K562 (cell line): ENCODE results near the gene RIOK3. TPM values are rescaled to one million over a fixed set of nuclear protein-coding genes. Genes with fewer than 3 reads are reported as not detected.

Experiments
- ARID1B ChIP-seq: fragments of 450-650 bp; IDR thresholded peaks from 2 replicates; pipeline ENCODE4 v1.6.1; 2016; ENCODE audit warnings: antibody characterized with exemption, mild to moderate bottlenecking, inconsistent platforms
- BDP1 ChIP-seq: IDR thresholded peaks from 3 replicates; pipeline ENCODE4 v1.6.1; 2011; ENCODE audit not compliant: insufficient read length, insufficient read depth
- BRD4 ChIP-seq: fragments of 200-600 bp; sonication (generic); IDR thresholded peaks from 2 replicates; pipeline ENCODE4 v1.6.1; 2017; ENCODE audit warnings: inconsistent platforms
- CBFA2T2 ChIP-seq: fragments of 450-650 bp; conservative IDR thresholded peaks from 2 replicates; pipeline ENCODE4 v1.6.1; 2017; ENCODE audit warnings: mild to moderate bottlenecking
- CSDE1 ChIP-seq, 2 experiments: fragments of 450-650 bp; IDR thresholded peaks; 2 replicates each; pipeline ENCODE4 v1.6.1; 2016; ENCODE audit warnings: mild to moderate bottlenecking in 1 of 2
- FUS ChIP-seq: fragments of 200-400 bp; formaldehyde crosslinking; optimal IDR thresholded peaks from 2 replicates; pipeline ENCODE3; 2017; ENCODE audit warnings: low read depth, low read length
- HINFP ChIP-seq: fragments of 450-650 bp; conservative IDR thresholded peaks from 2 replicates; pipeline ENCODE4 v1.6.1; 2016; ENCODE audit warnings: missing genetic modification characterization, low read depth, mild to moderate bottlenecking, control low read depth, missing compliant biosample characterization
- HMBOX1 ChIP-seq: sonication (generic); IDR thresholded peaks from 2 replicates; pipeline ENCODE4 v1.6.1; 2016
- MEIS2 ChIP-seq: fragments of 450-650 bp; IDR thresholded peaks from 2 replicates; pipeline ENCODE4 v1.6.1; 2014; ENCODE audit warnings: mild to moderate bottlenecking; ENCODE audit not compliant: partially characterized antibody
- MIER1 ChIP-seq: fragments of 450-650 bp; IDR thresholded peaks from 2 replicates; pipeline ENCODE4 v1.6.1; 2016; ENCODE audit warnings: antibody characterized with exemption, mild to moderate bottlenecking, low read depth
- NCOA1 ChIP-seq: fragments of 450-650 bp; IDR thresholded peaks from 2 replicates; pipeline ENCODE4 v1.6.1; 2016; ENCODE audit warnings: low read depth
- PPARD ChIP-seq: fragments of 250-450 bp; sonication (Bioruptor Pico); IDR thresholded peaks from 2 replicates; pipeline ENCODE4 v1.8.0; 2022; ENCODE audit warnings: inconsistent platforms, mild to moderate bottlenecking, moderate library complexity
- RBM17 ChIP-seq: fragments of 200-400 bp; formaldehyde crosslinking; IDR thresholded peaks from 2 replicates; pipeline ENCODE4 v1.6.1; 2017; ENCODE audit warnings: low read depth, mild to moderate bottlenecking, low read length, borderline replicate concordance
- SAFB ChIP-seq: fragments of 200-400 bp; formaldehyde crosslinking; IDR thresholded peaks from 2 replicates; pipeline ENCODE4 v1.6.1; 2017; ENCODE audit warnings: low read depth, low read length, borderline replicate concordance
- SPI1 ChIP-seq: IDR thresholded peaks from 2 replicates; pipeline ENCODE4 v1.6.1; 2011; ENCODE audit warnings: low read depth, low read length, control low read depth, borderline replicate concordance
- TRIM24 ChIP-seq, 2 experiments: fragments of 450-650 bp; IDR thresholded peaks; 2 replicates each; pipeline ENCODE4 v1.6.1; 2016
- XRCC3 ChIP-seq: fragments of 450-650 bp; IDR thresholded peaks from 2 replicates; pipeline ENCODE4 v1.6.1; 2017; ENCODE audit warnings: mild to moderate bottlenecking, moderate library complexity
- ZNF232 ChIP-seq: sonication (generic); formaldehyde crosslinking; IDR thresholded peaks from 2 replicates; pipeline ENCODE4 v1.8.0; 2022; ENCODE audit warnings: mild to moderate bottlenecking, missing genetic modification reagents
- ZNF324 ChIP-seq: fragments of 250-450 bp; sonication (Bioruptor Pico); IDR thresholded peaks from 2 replicates; pipeline ENCODE4 v1.4.0; 2020; ENCODE audit warnings: mild to moderate bottlenecking
- ZNF707 ChIP-seq: fragments of 250-450 bp; sonication (Bioruptor Pico); conservative IDR thresholded peaks from 2 replicates; pipeline ENCODE4 v1.8.0; 2022; ENCODE audit warnings: inconsistent platforms, mild to moderate bottlenecking, moderate library complexity
- ZNF717 ChIP-seq: fragments of 250-450 bp; sonication (Bioruptor Pico); IDR thresholded peaks from 2 replicates; pipeline ENCODE4 v1.5.0; 2021
- polyA plus RNA-seq, 8 experiments: library from polyadenylated mRNA; depleted of rRNA in 4 of 8; stranded (reverse) in 5 of 8; unstranded in 3 of 8; fragments of >200 nt; fragmentation: Nextera tagmentation in 2 of 8; fragmentation: Illumina TruSeq in 1 of 8; extraction: Ambion mirVana in 2 of 8; extraction: Trizol in 1 of 8; gene quantifications; 2 replicates each; pipeline versions ENCODE4 v1.2.1 to v1.2.3, GENCODE V29; 2011 to 2014; ENCODE audit warnings: inconsistent platforms in 1 of 8, missing spikeins in 1 of 8
- total RNA-seq, 7 experiments: library from RNA; depleted of rRNA in 6 of 7; stranded (reverse); fragments of >200 nt in 6 of 7; fragmentation: Illumina TruSeq in 2 of 7; extraction: Trizol in 2 of 7; gene quantifications; 2 replicates each; pipeline versions ENCODE4 v1.2.1 to v1.2.3, GENCODE V29; 2011 to 2021; ENCODE audit warnings: low replicate concordance in 1 of 7
- TF ChIP-seq, protein P1 (sequence below): sonication (generic); formaldehyde crosslinking; IDR thresholded peaks from 2 replicates; pipeline ENCODE4 v1.4.0; 2020; ENCODE audit warnings: mild to moderate bottlenecking, missing genetic modification reagents
- TF ChIP-seq, protein P2 (sequence below): fragments of 200-800 bp; sonication (Bioruptor generic); IDR thresholded peaks from 2 replicates; pipeline ENCODE4 v1.6.1; 2017; ENCODE audit warnings: missing genetic modification characterization, missing compliant biosample characterization
- TF ChIP-seq, protein P3 (sequence below): fragments of 250-450 bp; sonication (Bioruptor Pico); IDR thresholded peaks from 2 replicates; pipeline ENCODE4 v1.5.0; 2022; ENCODE audit warnings: mild to moderate bottlenecking

Gene RIOK3
- total and polyA plus RNA-seq, 9 of the 15 experiments (the other 6 are each of a cell fraction or from before 2014, with no cell fraction given): 21.4 to 89.5 (median 62.9) TPM

GRCh38 chr18:23529604-23530003 is 76.5 kb downstream of the RIOK3 start (continued):
- TF ChIP-seq, protein P1, sequence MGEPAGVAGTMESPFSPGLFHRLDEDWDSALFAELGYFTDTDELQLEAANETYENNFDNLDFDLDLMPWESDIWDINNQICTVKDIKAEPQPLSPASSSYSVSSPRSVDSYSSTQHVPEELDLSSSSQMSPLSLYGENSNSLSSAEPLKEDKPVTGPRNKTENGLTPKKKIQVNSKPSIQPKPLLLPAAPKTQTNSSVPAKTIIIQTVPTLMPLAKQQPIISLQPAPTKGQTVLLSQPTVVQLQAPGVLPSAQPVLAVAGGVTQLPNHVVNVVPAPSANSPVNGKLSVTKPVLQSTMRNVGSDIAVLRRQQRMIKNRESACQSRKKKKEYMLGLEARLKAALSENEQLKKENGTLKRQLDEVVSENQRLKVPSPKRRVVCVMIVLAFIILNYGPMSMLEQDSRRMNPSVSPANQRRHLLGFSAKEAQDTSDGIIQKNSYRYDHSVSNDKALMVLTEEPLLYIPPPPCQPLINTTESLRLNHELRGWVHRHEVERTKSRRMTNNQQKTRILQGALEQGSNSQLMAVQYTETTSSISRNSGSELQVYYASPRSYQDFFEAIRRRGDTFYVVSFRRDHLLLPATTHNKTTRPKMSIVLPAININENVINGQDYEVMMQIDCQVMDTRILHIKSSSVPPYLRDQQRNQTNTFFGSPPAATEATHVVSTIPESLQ (CRISPR knock-in tag): 0 out of 2 replicates have a peak, but pooled peaks have one; percentile 8
- TF ChIP-seq ZNF324 (CRISPR knock-in tag) (no peak), FUS (no peak), PPARD (CRISPR knock-in tag) (no peak), ZNF232 (CRISPR knock-in tag) (no peak), HMBOX1 (peak; percentile 46; the same call in 1 of the 2 replicates), ZNF707 (CRISPR knock-in tag) (no peak), BDP1 (no peak), TRIM24 (IDR thresholded peaks at IDR 0.05) (0 out of 4 replicates have a peak, but pooled peaks of 1 of the 2 experiments have one; percentile 19), CBFA2T2 (no peak), ARID1B (peak; percentile 76), NCOA1 (no peak), RBM17 (no peak), HINFP (tag) (no peak), SAFB (no peak), XRCC3 (no peak), BRD4 (no peak), MEIS2 (peak; percentile 75), MIER1 (no peak), SPI1 (peak; percentile 42; the same call in 1 of the 2 replicates), ZNF717 (CRISPR knock-in tag) (no peak), CSDE1 (IDR thresholded peaks at IDR 0.05) (no peak)
- TF ChIP-seq, protein P2, sequence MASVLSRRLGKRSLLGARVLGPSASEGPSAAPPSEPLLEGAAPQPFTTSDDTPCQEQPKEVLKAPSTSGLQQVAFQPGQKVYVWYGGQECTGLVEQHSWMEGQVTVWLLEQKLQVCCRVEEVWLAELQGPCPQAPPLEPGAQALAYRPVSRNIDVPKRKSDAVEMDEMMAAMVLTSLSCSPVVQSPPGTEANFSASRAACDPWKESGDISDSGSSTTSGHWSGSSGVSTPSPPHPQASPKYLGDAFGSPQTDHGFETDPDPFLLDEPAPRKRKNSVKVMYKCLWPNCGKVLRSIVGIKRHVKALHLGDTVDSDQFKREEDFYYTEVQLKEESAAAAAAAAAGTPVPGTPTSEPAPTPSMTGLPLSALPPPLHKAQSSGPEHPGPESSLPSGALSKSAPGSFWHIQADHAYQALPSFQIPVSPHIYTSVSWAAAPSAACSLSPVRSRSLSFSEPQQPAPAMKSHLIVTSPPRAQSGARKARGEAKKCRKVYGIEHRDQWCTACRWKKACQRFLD: no peak
- TF ChIP-seq, protein P3, sequence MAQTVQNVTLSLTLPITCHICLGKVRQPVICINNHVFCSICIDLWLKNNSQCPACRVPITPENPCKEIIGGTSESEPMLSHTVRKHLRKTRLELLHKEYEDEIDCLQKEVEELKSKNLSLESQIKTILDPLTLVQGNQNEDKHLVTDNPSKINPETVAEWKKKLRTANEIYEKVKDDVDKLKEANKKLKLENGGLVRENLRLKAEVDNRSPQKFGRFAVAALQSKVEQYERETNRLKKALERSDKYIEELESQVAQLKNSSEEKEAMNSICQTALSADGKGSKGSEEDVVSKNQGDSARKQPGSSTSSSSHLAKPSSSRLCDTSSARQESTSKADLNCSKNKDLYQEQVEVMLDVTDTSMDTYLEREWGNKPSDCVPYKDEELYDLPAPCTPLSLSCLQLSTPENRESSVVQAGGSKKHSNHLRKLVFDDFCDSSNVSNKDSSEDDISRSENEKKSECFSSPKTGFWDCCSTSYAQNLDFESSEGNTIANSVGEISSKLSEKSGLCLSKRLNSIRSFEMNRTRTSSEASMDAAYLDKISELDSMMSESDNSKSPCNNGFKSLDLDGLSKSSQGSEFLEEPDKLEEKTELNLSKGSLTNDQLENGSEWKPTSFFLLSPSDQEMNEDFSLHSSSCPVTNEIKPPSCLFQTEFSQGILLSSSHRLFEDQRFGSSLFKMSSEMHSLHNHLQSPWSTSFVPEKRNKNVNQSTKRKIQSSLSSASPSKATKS (CRISPR knock-in tag): no peak
